WTC11 (cell line): Measurements from ENCODE around the gene NMUR2. TPM values are rescaled to one million over a fixed set of nuclear protein-coding genes. Genes with fewer than 3 reads are reported as not detected.

Experiments used
- ATAC-seq: fragments of 200-7000 bp; cut with Tn5 transposase; 2 replicates; pipeline ENCODE4 v1.10.0; 2021; ENCODE audit warnings: mild to moderate bottlenecking, moderate library complexity
- CTCF ChIA-PET: fragments of 300-600 bp; sonication (Branson Sonifier 250); formaldehyde crosslinking; loops from one replicate; lab custom pipeline; 2021; ENCODE audit warnings: antibody characterized with exemption; lab: Charles Lee
- POLR2A ChIA-PET: fragments of 350-600 bp; sonication (Branson Sonifier 250); formaldehyde crosslinking; loops from one replicate; lab custom pipeline; 2021; ENCODE audit warnings: antibody characterized with exemption; lab: Charles Lee
- DNase-seq: peaks from one replicate; pipeline ENCODE4 v3.0.0; 2021; ENCODE audit warnings: low spot score
- H3K27ac Mint-ChIP-seq: 2 replicates; pipeline ENCODE4 v1.8.0; 2021; ENCODE audit warnings: mixed read lengths
- H3K27me3 Mint-ChIP-seq: 2 replicates; pipeline ENCODE4 v1.8.0; 2021; ENCODE audit warnings: low read depth, mild to moderate bottlenecking, moderate library complexity, mixed read lengths
- H3K36me3 Mint-ChIP-seq: 2 replicates; pipeline ENCODE4 v1.8.0; 2021; ENCODE audit warnings: mixed read lengths
- H3K4me1 Mint-ChIP-seq: 2 replicates; pipeline ENCODE4 v1.8.0; 2022; ENCODE audit warnings: mixed read lengths
- H3K4me3 Mint-ChIP-seq: 2 replicates; pipeline ENCODE4 v1.8.0; 2021; ENCODE audit warnings: mild to moderate bottlenecking, moderate library complexity, mixed read lengths
- H3K9me3 Mint-ChIP-seq: 2 replicates; pipeline ENCODE4 v1.8.0; 2021; ENCODE audit warnings: mixed read lengths
- AFF4 ChIP-seq: sonication (generic); formaldehyde crosslinking; IDR thresholded peaks from 2 replicates; pipeline ENCODE4 v1.8.1; 2023; ENCODE audit warnings: mild to moderate bottlenecking, missing genetic modification reagents, borderline replicate concordance
- CREM ChIP-seq: sonication (generic); formaldehyde crosslinking; IDR thresholded peaks from 2 replicates; pipeline ENCODE4 v1.8.1; 2022; ENCODE audit warnings: mild to moderate bottlenecking, missing genetic modification reagents, moderate library complexity
- ERG ChIP-seq: fragments of 250-450 bp; sonication (Bioruptor Pico); IDR thresholded peaks from 2 replicates; pipeline ENCODE4 v1.8.0; 2021; ENCODE audit warnings: mild to moderate bottlenecking
- FOXJ3 ChIP-seq: sonication (generic); formaldehyde crosslinking; IDR thresholded peaks from 2 replicates; pipeline ENCODE4 v1.9.0; 2021; ENCODE audit warnings: missing genetic modification reagents, mild to moderate bottlenecking, borderline replicate concordance
- FOXP4 ChIP-seq: sonication (generic); formaldehyde crosslinking; IDR thresholded peaks from 2 replicates; pipeline ENCODE4 v1.8.0; 2022; ENCODE audit warnings: mild to moderate bottlenecking, missing genetic modification reagents
- GABPB1 ChIP-seq: sonication (generic); formaldehyde crosslinking; IDR thresholded peaks from 2 replicates; pipeline ENCODE4 v1.8.1; 2023; ENCODE audit warnings: mild to moderate bottlenecking, missing genetic modification reagents
- JAZF1 ChIP-seq: fragments of 250-450 bp; sonication (Bioruptor Pico); IDR thresholded peaks from 2 replicates; pipeline ENCODE4 v1.9.0; 2021; ENCODE audit warnings: moderate library complexity, mild to moderate bottlenecking, inconsistent platforms
- JUN ChIP-seq: sonication (generic); formaldehyde crosslinking; IDR thresholded peaks from 2 replicates; pipeline ENCODE4 v1.8.0; 2023; ENCODE audit warnings: mild to moderate bottlenecking, missing genetic modification reagents
- MYBL2 ChIP-seq: sonication (generic); formaldehyde crosslinking; IDR thresholded peaks from 2 replicates; pipeline ENCODE4 v1.8.1; 2023; ENCODE audit warnings: mild to moderate bottlenecking, moderate library complexity, missing genetic modification reagents
- NFYB ChIP-seq: sonication (generic); formaldehyde crosslinking; conservative IDR thresholded peaks from 2 replicates; pipeline ENCODE4 v1.8.0; 2022; ENCODE audit warnings: low read depth, missing genetic modification reagents
- TEAD1 ChIP-seq: sonication (generic); formaldehyde crosslinking; IDR thresholded peaks from 2 replicates; pipeline ENCODE4 v1.8.0; 2022; ENCODE audit warnings: mild to moderate bottlenecking, missing genetic modification reagents
- TEAD4 ChIP-seq: sonication (generic); formaldehyde crosslinking; IDR thresholded peaks from 2 replicates; pipeline ENCODE4 v1.8.0; 2022; ENCODE audit warnings: mild to moderate bottlenecking, missing genetic modification reagents
- TP53 ChIP-seq: sonication (generic); formaldehyde crosslinking; IDR thresholded peaks from 2 replicates; pipeline ENCODE4 v1.8.1; 2023; ENCODE audit warnings: mild to moderate bottlenecking, missing genetic modification reagents
- USF1 ChIP-seq: sonication (generic); formaldehyde crosslinking; IDR thresholded peaks from 2 replicates; pipeline ENCODE4 v1.8.0; 2022; ENCODE audit warnings: mild to moderate bottlenecking, missing genetic modification reagents
- ZNF512 ChIP-seq: sonication (generic); formaldehyde crosslinking; IDR thresholded peaks from 2 replicates; pipeline ENCODE4 v1.8.1; 2022; ENCODE audit warnings: missing genetic modification reagents, borderline replicate concordance
- ZNF532 ChIP-seq: fragments of 250-450 bp; sonication (Bioruptor Pico); IDR thresholded peaks from 2 replicates; pipeline ENCODE4 v1.9.0; 2021; ENCODE audit warnings: mild to moderate bottlenecking, borderline replicate concordance
- total RNA-seq: library from RNA; stranded (reverse); gene quantifications from 3 replicates; pipeline ENCODE4 v1.2.3, GENCODE V29; 2021

Gene NMUR2
- total RNA-seq, 1 experiment from 2014 or later: not detected

GRCh38 chr5:152358861-152359568, 46.1 kb downstream of the NMUR2 start:
- DNase-seq: no peak
- no peak for TF ChIP-seq FOXP4
- TF ChIP-seq MYBL2 (CRISPR knock-in tag): no peak
- TF ChIP-seq NFYB (CRISPR knock-in tag): no peak
- no peak for TF ChIP-seq TEAD1
- TF ChIP-seq ZNF512 (CRISPR knock-in tag): no peak
- no peak for TF ChIP-seq GABPB1 (CRISPR knock-in tag)
- TF ChIP-seq ERG (CRISPR knock-in tag): no peak
- no peak for TF ChIP-seq JUN (CRISPR knock-in tag)
- no peak for TF ChIP-seq JAZF1
- no peak for TF ChIP-seq TEAD4 (CRISPR knock-in tag)
- TF ChIP-seq FOXJ3 (CRISPR knock-in tag): no peak
- TF ChIP-seq, all 79 proteins: peak for 0
- no peak for ATAC-seq
- Mint-ChIP-seq H3K4me1 (no peaks in the 10 kb centered on the region), H3K27me3 (no peaks in the 10 kb centered on the region), H3K36me3 (no peaks in the 10 kb centered on the region), H3K9me3 (peaks cover 7% of the 10 kb centered on the region), H3K4me3 (no peak overlapping the region), H3K27ac (no peak overlapping the region)
- POLR2A ChIA-PET: no interaction called here
- CTCF ChIA-PET: no interaction called here

GRCh38 chr5:152356506-152356905, 48.6 kb downstream of the NMUR2 start:
- ChIA-PET POLR2A (no interaction called here), CTCF (no interaction called here)
- no peak overlapping the region for H3K27ac Mint-ChIP-seq
- no peaks in the 10 kb centered on the region for H3K9me3 Mint-ChIP-seq
- no peaks in the 10 kb centered on the region for H3K36me3 Mint-ChIP-seq
- ATAC-seq: no peak
- no peaks in the 10 kb centered on the region for H3K4me1 Mint-ChIP-seq
- no peak for TF ChIP-seq TP53 (CRISPR knock-in tag)
- TF ChIP-seq, all 79 proteins: peak for 0
- DNase-seq: no peak
- Mint-ChIP-seq H3K27me3 (no peaks in the 10 kb centered on the region), H3K4me3 (no peak overlapping the region)

- H3K36me3 Mint-ChIP-seq: no peaks in the 10 kb centered on the region
- no peak overlapping the region for H3K27ac Mint-ChIP-seq
- ATAC-seq: no peak
- ChIA-PET POLR2A (no interaction called here), CTCF (no interaction called here)
- no peak overlapping the region for H3K4me3 Mint-ChIP-seq
- H3K9me3 Mint-ChIP-seq: no peaks in the 10 kb centered on the region
- H3K27me3 Mint-ChIP-seq: no peaks in the 10 kb centered on the region
- no peak for DNase-seq
- no peaks in the 10 kb centered on the region for H3K4me1 Mint-ChIP-seq
- no peak for TF ChIP-seq AFF4
- TF ChIP-seq CREM (CRISPR knock-in tag): no peak
- TF ChIP-seq ZNF532 (CRISPR knock-in tag): no peak
- TF ChIP-seq USF1 (CRISPR knock-in tag): no peak
These were observed 50.0 kb downstream of the NMUR2 start for GRCh38 chr5:152355061-152355460.
